Heart left ventricle (tissue), 16 donors: ENCODE results near the gene CACNA1D. TPM values are rescaled to one million over a fixed set of nuclear protein-coding genes. Genes with fewer than 3 reads are reported as not detected.

Experiments used
- ATAC-seq, 4 donors: fragments of 200-7000 bp; cut with Tn5 transposase; one replicate each; pipeline ENCODE4 v1.9.1; 2020 to 2022; ENCODE audit warnings: moderate library complexity in 4 of 4, mild to moderate bottlenecking in 3 of 4, moderate number of reproducible peaks in 1 of 4
- DNase-seq, 5 donors: peaks; one replicate each; pipeline ENCODE4 v3.0.0-alpha.2; 2020
- H3K27ac ChIP-seq, 12 donors: fragments of 200-600 bp; sonication (generic) in 4 of 12; one replicate each; pipeline versions ENCODE4 v1.5.0 to v1.8.0; 2016 to 2022; ENCODE audit warnings: mild to moderate bottlenecking in 2 of 12
- H3K27me3 ChIP-seq, 9 donors: fragments of 200-600 bp; sonication (generic) in 2 of 9; one replicate each; pipeline versions ENCODE4 v1.5.1 to v1.8.0; 2016 to 2022; ENCODE audit warnings: mild to moderate bottlenecking in 3 of 9
- H3K36me3 ChIP-seq, 9 donors: fragments of 200-600 bp; sonication (generic) in 2 of 9; one replicate each; pipeline versions ENCODE4 v1.5.0 to v1.8.0; 2018 to 2022; ENCODE audit warnings: mild to moderate bottlenecking in 2 of 9
- H3K4me1 ChIP-seq, 12 donors: fragments of 200-600 bp; sonication (generic) in 4 of 12; one replicate each; pipeline versions ENCODE4 v1.5.0 to v1.8.0; 2016 to 2022; ENCODE audit warnings: mild to moderate bottlenecking in 3 of 12
- H3K4me3 ChIP-seq, 12 donors: fragments of 200-600 bp; sonication (generic) in 4 of 12; one replicate each; pipeline versions ENCODE4 v1.5.0 to v1.8.0; 2017 to 2022; ENCODE audit warnings: mild to moderate bottlenecking in 9 of 12, moderate library complexity in 4 of 12
- H3K9me3 ChIP-seq, 12 donors: fragments of 200-600 bp; sonication (generic) in 4 of 12; one replicate each; pipeline versions ENCODE4 v1.5.0 to v1.8.0; 2016 to 2022; ENCODE audit warnings: mild to moderate bottlenecking in 1 of 12
- CTCF ChIP-seq, 12 donors: fragments of 200-600 bp; sonication (generic) in 4 of 12; IDR thresholded peaks; one replicate each; pipeline versions ENCODE4 v1.5.0 to v1.8.0; 2018 to 2022; ENCODE audit warnings: antibody characterized with exemption in 12 of 12, mild to moderate bottlenecking in 5 of 12
- POLR2A ChIP-seq, 2 donors: fragments of 450-650 bp; IDR thresholded peaks; one replicate each; pipeline ENCODE4 v1.6.1; 2017; ENCODE audit warnings: antibody characterized with exemption in 2 of 2, mild to moderate bottlenecking in 2 of 2, moderate library complexity in 2 of 2
- WGBS, 4 donors: extraction: QIAGEN DNeasy Blood & Tissue Kit in 2 of 4; methylation state at CpG; one replicate each; pipeline versions ENCODE4 v1.1.5 to v1.1.7; 2013 to 2018; 5-methylcytosine and 5-hydroxymethylcytosine counted together
- intact Hi-C, 10 donors: fragments of 100-400 bp; cut with DNase I; formaldehyde crosslinking; loops; one replicate each; pipeline versions ENCODE4 v1.11.1 to v1.14.2; 2022
- polyA plus RNA-seq, 2 donors: library from polyadenylated mRNA; stranded (reverse); fragments of 200-250 nt; gene quantifications; one replicate each; pipeline ENCODE4 v1.2.3, GENCODE V29; 2013
- total RNA-seq, 9 donors: library from RNA; depleted of rRNA in 2 of 9; stranded (reverse); fragments of >200 nt in 2 of 9; fragmentation: NEBNext Ultra II Directional in 3 of 9; extraction: Animal tissue kit (Norgen Biotek cat#: 25700) in 3 of 9; gene quantifications; one replicate each; pipeline versions ENCODE4 v1.1.0 to v1.2.4, GENCODE V29; 2016 to 2023
- donor health status: ischemic (EF 13 %, LVEDD 7.1; RV severe dilation, severe dysfunction).
- donor health status: healthy with polysubstance abuse.
- donor health status: DM: no; HTN: yes; CAD: no.
- donor health status: DM: no; HTN: no; CAD: no.
- donor health status: ischemic (EF 25% LVEDD 6.9; RV normal size, moderate dysfunction).
- donor health status: ischemic (EF 25% LVEDD 5.7; RV mildly dilated, moderate dysfunction).
- donor health status: healthy.
- donor health status: DM: yes; HTN: yes; CAD: no.
- donor health status: ischemic (EF 35%, LVEDD 5.7; RV mildly dilated, moderate dysfunction).
- donor health status: nonischemic (EF 11% LVEDD 7.7; RV severe dilation, severe dysfunction).
- donor health status: DM: yes; HTN: yes; CAD: no.
- donor health status: PGD.
- donor health status: ischemic (EF 29% LVEDD 5.4; RV normal size, mild dysfunction).
- donor health status: nonischemic (EF 23%, LVEDD 6.1; RV moderate dilation, normal function).

The CACNA1D gene
- total and polyA plus RNA-seq, 11 donors, result 0.06 to 2.4 (median 0.40) TPM; not detected in 1

- intact Hi-C loops, result no loop called here
- TF ChIP-seq POLR2A (IDR thresholded peaks at IDR 0.05) (no peak), CTCF (IDR thresholded peaks at IDR 0.05) (no peak)
- H3K27me3 ChIP-seq, result peaks cover 0 to 4% (median 0%) of the 10 kb centered on the region in 9 donors
- no peaks in the 10 kb centered on the region for H3K9me3 ChIP-seq
- H3K4me1 ChIP-seq, result peaks cover 0 to 4% (median 0%) of the 10 kb centered on the region in 12 donors
- ATAC-seq, result no peak
- WGBS, 4 donors, result 88 to 90% (median 89%) methylated on average over 3 of the region's 3 CpGs
- no peak overlapping the region for H3K27ac ChIP-seq
- no peaks in the 10 kb centered on the region for H3K36me3 ChIP-seq
- no peak for DNase-seq
- H3K4me3 ChIP-seq, result no peak overlapping the region
Measured at GRCh38 chr3:53523346-53523745, 28.9 kb downstream of the CACNA1D start.

DNA sequence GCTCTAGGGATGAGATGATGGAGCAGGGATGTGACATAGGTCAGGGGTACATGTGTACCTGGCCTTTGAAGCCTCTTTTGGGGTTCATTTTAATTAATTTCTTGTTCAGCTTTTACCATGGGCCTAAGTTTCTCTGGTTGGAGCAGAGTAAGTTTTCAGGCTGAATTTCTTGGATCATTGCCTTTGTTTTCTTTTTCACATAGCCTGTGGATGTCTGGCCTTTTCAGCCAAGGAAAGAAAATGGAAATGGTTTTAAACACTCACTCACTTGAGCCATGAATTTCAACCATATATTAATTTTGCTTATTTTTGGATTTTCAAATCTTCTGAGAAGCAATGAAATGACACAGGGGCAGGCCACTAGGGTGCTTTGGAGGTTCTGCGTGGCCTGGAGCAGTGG is 30.2 kb downstream of the CACNA1D start:
- Histone ChIP-seq H3K9me3 (no peaks in the 10 kb centered on the region), H3K4me3 (no peak overlapping the region), H3K27me3 (peaks cover 0 to 5% (median 0%) of the 10 kb centered on the region in 9 donors), H3K36me3 (no peaks in the 10 kb centered on the region), H3K27ac (peak overlapping the region in 1 of 12 donors; percentile 73), H3K4me1 (no peaks in the 10 kb centered on the region)
- intact Hi-C loops, result no loop called here
- 72 to 88% (median 82%) methylated on average over 1 of the region's 1 CpG for WGBS, 4 donors
- no peak for TF ChIP-seq POLR2A (IDR thresholded peaks at IDR 0.05)
- no peak for TF ChIP-seq CTCF (IDR thresholded peaks at IDR 0.05)
- DNase-seq (no peak), ATAC-seq (no peak)

DNA sequence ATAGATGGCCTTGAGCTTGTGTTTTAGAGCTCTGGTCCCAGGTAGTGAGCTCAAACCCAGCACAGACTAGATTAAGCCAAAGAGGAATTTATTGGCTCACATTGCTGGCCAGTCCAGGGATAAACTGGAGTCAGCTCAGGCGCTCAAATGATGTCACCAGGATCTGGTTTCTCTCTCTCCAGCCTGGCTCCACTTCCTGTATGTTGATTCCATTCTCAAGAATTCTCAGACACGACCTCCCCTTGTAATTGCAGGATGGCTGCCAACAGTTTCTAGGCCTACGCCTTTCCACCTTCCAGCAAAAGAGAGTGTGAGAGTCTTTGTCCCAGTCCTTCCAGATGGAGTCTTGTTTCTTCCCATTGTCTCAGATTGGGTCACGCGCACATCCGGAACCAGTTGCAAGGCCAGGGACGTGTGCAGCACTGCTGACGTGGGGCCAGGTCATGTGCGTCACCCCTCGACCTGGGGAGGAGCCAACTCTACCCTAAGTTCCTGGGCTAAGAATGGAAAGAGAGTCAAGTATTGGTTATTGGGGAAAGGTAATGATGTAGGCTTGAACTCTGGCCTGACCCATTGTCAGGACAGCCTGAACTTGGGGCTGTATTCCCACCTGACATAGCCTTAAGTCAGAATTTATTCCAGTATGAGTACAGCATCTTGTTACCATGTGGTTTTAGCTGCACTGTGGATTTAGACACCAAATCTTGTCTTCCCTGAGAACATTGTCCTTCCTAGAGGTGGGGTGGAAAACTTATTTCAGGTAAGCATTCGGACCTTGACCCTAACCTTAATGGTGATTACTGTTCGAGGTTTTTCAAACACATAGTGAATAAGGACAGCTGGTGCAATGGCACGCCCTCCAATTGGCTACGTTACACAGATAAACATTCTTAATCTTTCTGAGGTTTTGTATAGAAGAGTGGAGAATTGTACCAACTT is 31.6 kb downstream of the CACNA1D start:
- 70 to 83% (median 73%) methylated on average over 14 of the region's 14 CpGs for WGBS, 4 donors
- H3K9me3 ChIP-seq, result no peaks in the 10 kb centered on the region
- no peaks in the 10 kb centered on the region for H3K36me3 ChIP-seq
- intact Hi-C loops, result no loop called here
- H3K27me3 ChIP-seq, result peaks cover 0 to 16% (median 0%) of the 10 kb centered on the region in 9 donors
- TF ChIP-seq CTCF (IDR thresholded peaks at IDR 0.05) (no peak), POLR2A (IDR thresholded peaks at IDR 0.05) (no peak)
- ATAC-seq (peak in 1 of 4 donors; percentile 49), DNase-seq (no peak)
- H3K4me3 ChIP-seq, result no peak overlapping the region
- H3K27ac ChIP-seq, result peak overlapping the region in 1 of 12 donors; percentile 73
- H3K4me1 ChIP-seq, result no peaks in the 10 kb centered on the region

DNA sequence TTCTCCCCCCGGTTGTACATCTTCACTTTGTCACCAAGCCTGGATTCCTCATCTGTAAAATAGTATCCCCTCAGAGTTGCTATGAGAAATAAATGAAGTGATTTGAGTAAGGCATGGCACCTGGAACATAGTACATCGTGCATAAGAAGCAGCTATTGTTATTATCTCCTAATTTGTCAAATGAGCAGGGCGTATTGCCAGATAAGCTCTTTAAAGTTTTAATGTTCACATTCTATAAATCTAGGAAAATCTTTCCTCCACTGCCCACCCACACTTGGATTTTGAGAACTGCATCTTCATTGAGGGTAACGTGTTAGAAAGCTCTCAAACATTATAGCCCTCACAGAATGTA is 32.3 kb downstream of the CACNA1D start:
- 87 to 90% (median 89%) methylated on average over 4 of the region's 4 CpGs for WGBS, 4 donors

More for the DNA sequence above, 32.3 kb downstream of the CACNA1D start:
- intact Hi-C loops, result no loop called here
- H3K27me3 ChIP-seq, result peaks cover 0 to 18% (median 0%) of the 10 kb centered on the region in 9 donors
- no peaks in the 10 kb centered on the region for H3K4me1 ChIP-seq
- H3K4me3 ChIP-seq, result no peak overlapping the region
- DNase-seq (no peak), ATAC-seq (no peak)
- H3K9me3 ChIP-seq, result no peaks in the 10 kb centered on the region
- H3K36me3 ChIP-seq, result no peaks in the 10 kb centered on the region
- TF ChIP-seq CTCF (IDR thresholded peaks at IDR 0.05) (no peak), POLR2A (IDR thresholded peaks at IDR 0.05) (no peak)
- H3K27ac ChIP-seq, result no peak overlapping the region
